Stimulated activated CD4-positive, alpha-beta T cell treated with anti-CD3 and anti-CD28 coated beads, TNF-alpha, amount 100 ng/mL, for 48 hours (primary cell): ENCODE results near the gene KNDC1.

Experiments used
- DNase-seq, 3 donors: peaks; one replicate each; pipeline ENCODE4 v3.0.0-alpha.2; 2020; ENCODE audit warnings: low read depth in 3 of 3

Gene KNDC1

DNA sequence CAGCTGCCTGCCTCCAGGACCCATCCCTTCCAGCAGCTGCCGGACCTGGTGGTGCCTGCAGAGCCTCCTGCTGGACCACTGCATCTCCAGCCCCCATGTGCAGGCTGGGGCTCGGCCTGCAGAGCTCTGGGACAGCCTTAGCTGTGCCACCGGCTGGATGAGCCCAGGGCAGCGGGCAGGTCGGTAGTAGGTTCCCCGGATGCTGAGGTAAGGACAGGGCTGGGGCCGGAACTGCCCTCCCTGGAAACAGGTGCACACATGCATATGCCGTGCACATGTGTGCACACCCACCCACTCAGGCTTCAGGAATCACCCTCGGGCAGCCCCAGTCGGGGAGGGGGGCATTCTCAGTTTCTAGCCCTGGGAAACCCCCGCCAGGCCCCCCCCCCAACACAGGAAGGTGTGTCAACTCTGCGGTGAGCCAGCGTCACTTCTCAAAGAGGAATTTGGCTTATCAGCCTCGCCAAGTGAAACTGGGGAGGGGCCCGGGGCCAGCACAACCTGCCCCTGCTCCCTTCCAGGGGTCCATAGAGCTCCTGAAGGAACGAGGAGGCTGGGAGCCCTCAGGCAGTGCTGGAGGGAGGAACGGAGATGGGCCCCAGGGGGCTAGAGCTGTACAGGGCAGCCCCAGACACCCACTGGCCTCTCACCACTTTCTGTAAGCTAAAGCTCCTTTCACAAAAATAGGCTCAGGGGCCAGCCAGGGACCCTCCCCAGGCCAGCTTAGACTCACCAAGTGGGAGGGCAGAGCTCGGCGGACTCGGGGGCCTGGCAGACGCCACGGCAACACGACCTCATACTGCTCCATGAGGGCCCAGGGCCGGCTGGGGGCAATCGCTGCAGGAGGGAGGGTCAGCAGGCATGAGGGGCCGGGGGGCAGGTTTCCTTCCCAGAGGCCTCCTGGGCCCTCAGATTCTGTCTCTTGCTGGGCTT, 115.0 kb downstream of the KNDC1 start:
- DNase-seq = peak; percentile 66 to 78 (median 75)

- peak in 1 of 3 donors; percentile 27 for DNase-seq
These were observed 115.7 kb downstream of the KNDC1 start for GRCh38 chr10:133275684-133276092.
